CD4-positive, alpha-beta T cell (primary cell): Measurements from ENCODE around the gene TENT5A. TPM values are rescaled to one million over a fixed set of nuclear protein-coding genes. Genes with fewer than 3 reads are reported as not detected.
"Not testable (repeated sequence)": the region's sequence is repeated elsewhere in the genome, so short reads cannot be mapped to it uniquely, and the experiment has no call there.

Experiments used
- ATAC-seq: fragments of 200-7000 bp; cut with Tn5 transposase; one replicate; pipeline ENCODE4 v1.10.0; 2022; ENCODE audit warnings: mild to moderate bottlenecking; ENCODE audit not compliant: poor library complexity
- CTCF ChIA-PET: fragments of 350-600 bp; sonication (Branson Sonifier 250); formaldehyde crosslinking; loops from one replicate; lab custom pipeline; 2021; ENCODE audit warnings: antibody characterized with exemption, inconsistent platforms; lab: Charles Lee
- POLR2A ChIA-PET: fragments of 350-600 bp; sonication (Branson Sonifier 250); formaldehyde crosslinking; loops from one replicate; lab custom pipeline; 2021; ENCODE audit warnings: antibody characterized with exemption, inconsistent platforms; lab: Charles Lee
- DNase-seq, 14 experiments: peaks; one replicate each; pipeline ENCODE4 v3.0.0-alpha.2; 2013 to 2020; ENCODE audit warnings: mixed read lengths in 2 of 14
- H3K27ac ChIP-seq, 2 donors: one replicate each; pipeline versions ENCODE4 v1.5.1 to v1.7.0; 2013; ENCODE audit warnings: low read length in 2 of 2, low read depth in 1 of 2, mild to moderate bottlenecking in 1 of 2
- H3K27me3 ChIP-seq, 2 experiments: 1 replicate in 1 of 2; 2 replicates in 1 of 2; pipeline versions ENCODE4 v1.6.1 to v1.7.0; 2013; ENCODE audit warnings: low read length in 2 of 2, control low read depth in 1 of 2, mild to moderate bottlenecking in 1 of 2, moderate library complexity in 1 of 2; ENCODE audit not compliant: insufficient read depth in 2 of 2, control insufficient read depth in 1 of 2
- H3K36me3 ChIP-seq: one replicate; pipeline ENCODE4 v1.6.1; 2013; ENCODE audit warnings: low read length, control low read depth; ENCODE audit not compliant: insufficient read depth
- H3K4me1 ChIP-seq: one replicate; pipeline ENCODE4 v1.6.1; 2013; ENCODE audit warnings: low read length, control low read depth; ENCODE audit not compliant: insufficient read depth
- H3K4me3 ChIP-seq: one replicate; pipeline ENCODE4 v1.5.1; 2013; ENCODE audit warnings: mild to moderate bottlenecking, low read length, moderate library complexity
- H3K9me3 ChIP-seq, 2 experiments: 1 replicate in 1 of 2; 2 replicates in 1 of 2; pipeline versions ENCODE4 v1.6.1 to v1.7.0; 2013; ENCODE audit warnings: low read length in 2 of 2, mild to moderate bottlenecking in 2 of 2, control low read depth in 1 of 2, moderate library complexity in 1 of 2; ENCODE audit not compliant: control insufficient read depth in 1 of 2, insufficient read depth in 1 of 2
- H3K27ac Mint-ChIP-seq: one replicate; pipeline ENCODE4 v1.8.0; 2020; ENCODE audit warnings: mixed read lengths
- H3K27me3 Mint-ChIP-seq: one replicate; pipeline ENCODE4 v1.8.0; 2021; ENCODE audit warnings: mixed read lengths
- H3K36me3 Mint-ChIP-seq: one replicate; pipeline ENCODE4 v1.8.0; 2021; ENCODE audit warnings: low read depth, mixed read lengths
- H3K4me1 Mint-ChIP-seq: one replicate; pipeline ENCODE4 v1.8.0; 2021; ENCODE audit warnings: low read depth, mixed read lengths
- H3K4me3 Mint-ChIP-seq: one replicate; pipeline ENCODE4 v1.8.0; 2020; ENCODE audit warnings: mild to moderate bottlenecking, mixed read lengths
- H3K9me3 Mint-ChIP-seq: one replicate; pipeline ENCODE4 v1.8.0; 2020; ENCODE audit warnings: mixed read lengths
- intact Hi-C, 2 experiments: fragments of 100-400 bp; cut with DNase I in 1 of 2; cut with micrococcal nuclease in 1 of 2; formaldehyde crosslinking; loops; one replicate each; pipeline versions ENCODE4 v1.15.1 to v1.9.0; 2023 to 2025; cut with DNase I, micrococcal nuclease
- total RNA-seq, 174 experiments: library from RNA in 2 of 174; stranded (reverse) in 2 of 174; gene quantifications; one replicate each; pipeline ENCODE4 v1.2.3 and lab custom pipeline; 2021 to 2026
- TF ChIP-seq, protein P1 (sequence below): fragments of 200-600 bp; IDR thresholded peaks from one replicate; pipeline ENCODE4 v1.8.0; 2022; ENCODE audit warnings: antibody characterized with exemption, mild to moderate bottlenecking

Gene TENT5A
- total RNA-seq, 2 experiments from 2014 or later, result 6.3 to 6.7 TPM

GRCh38 chr6:81783893-81784292 is 31.4 kb upstream of the TENT5A start:
- Histone ChIP-seq H3K9me3 (no peaks in the 10 kb centered on the region), H3K4me3 (no peak overlapping the region), H3K27ac (no peak overlapping the region), H3K36me3 (no peaks in the 10 kb centered on the region), H3K4me1 (no peaks in the 10 kb centered on the region), H3K27me3 (no peaks in the 10 kb centered on the region)
- no peaks in the 10 kb centered on the region for H3K36me3 Mint-ChIP-seq
- ATAC-seq (no peak), DNase-seq (no peak)
- TF ChIP-seq, protein P1, sequence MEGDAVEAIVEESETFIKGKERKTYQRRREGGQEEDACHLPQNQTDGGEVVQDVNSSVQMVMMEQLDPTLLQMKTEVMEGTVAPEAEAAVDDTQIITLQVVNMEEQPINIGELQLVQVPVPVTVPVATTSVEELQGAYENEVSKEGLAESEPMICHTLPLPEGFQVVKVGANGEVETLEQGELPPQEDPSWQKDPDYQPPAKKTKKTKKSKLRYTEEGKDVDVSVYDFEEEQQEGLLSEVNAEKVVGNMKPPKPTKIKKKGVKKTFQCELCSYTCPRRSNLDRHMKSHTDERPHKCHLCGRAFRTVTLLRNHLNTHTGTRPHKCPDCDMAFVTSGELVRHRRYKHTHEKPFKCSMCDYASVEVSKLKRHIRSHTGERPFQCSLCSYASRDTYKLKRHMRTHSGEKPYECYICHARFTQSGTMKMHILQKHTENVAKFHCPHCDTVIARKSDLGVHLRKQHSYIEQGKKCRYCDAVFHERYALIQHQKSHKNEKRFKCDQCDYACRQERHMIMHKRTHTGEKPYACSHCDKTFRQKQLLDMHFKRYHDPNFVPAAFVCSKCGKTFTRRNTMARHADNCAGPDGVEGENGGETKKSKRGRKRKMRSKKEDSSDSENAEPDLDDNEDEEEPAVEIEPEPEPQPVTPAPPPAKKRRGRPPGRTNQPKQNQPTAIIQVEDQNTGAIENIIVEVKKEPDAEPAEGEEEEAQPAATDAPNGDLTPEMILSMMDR, result no peak
- no peak overlapping the region for H3K4me3 Mint-ChIP-seq
- CTCF ChIA-PET, result no interaction called here
- intact Hi-C loops, result no loop called here
- POLR2A ChIA-PET, result no interaction called here
- H3K4me1 Mint-ChIP-seq, result no peaks in the 10 kb centered on the region
- no peak overlapping the region for H3K27ac Mint-ChIP-seq
- no peaks in the 10 kb centered on the region for H3K27me3 Mint-ChIP-seq
- H3K9me3 Mint-ChIP-seq, result no peaks in the 10 kb centered on the region

DNA sequence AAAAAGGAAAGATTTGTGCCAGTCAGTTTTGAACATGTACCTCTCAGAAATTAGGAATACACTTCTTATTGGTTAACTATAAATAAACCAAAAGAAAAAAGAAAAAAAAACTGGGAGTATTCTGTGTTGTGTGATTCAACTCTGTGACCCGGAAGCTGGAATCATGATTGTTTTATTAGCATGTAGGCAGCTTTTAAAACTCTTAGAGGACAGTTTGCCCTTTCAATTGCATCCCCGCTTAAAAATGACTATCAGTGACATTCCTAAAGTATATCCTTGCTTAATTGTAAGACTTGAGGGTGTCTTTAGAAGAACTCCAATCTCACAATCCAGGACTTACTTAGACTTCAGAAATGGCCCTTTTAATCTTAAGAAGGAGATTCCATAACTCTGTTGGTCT is 29.1 kb upstream of the TENT5A start:
- Mint-ChIP-seq H3K4me3 (no peak overlapping the region), H3K36me3 (no peaks in the 10 kb centered on the region), H3K27me3 (no peaks in the 10 kb centered on the region), H3K27ac (no peak overlapping the region), H3K4me1 (no peaks in the 10 kb centered on the region), H3K9me3 (no peaks in the 10 kb centered on the region)
- DNase-seq (no peak), ATAC-seq (no peak)
- H3K4me1 ChIP-seq, result no peaks in the 10 kb centered on the region
- TF ChIP-seq, protein P1, result no peak
- intact Hi-C loops, result no loop called here
- no peak overlapping the region for H3K27ac ChIP-seq
- no peaks in the 10 kb centered on the region for H3K27me3 ChIP-seq
- CTCF ChIA-PET, result no interaction called here
- H3K36me3 ChIP-seq, result no peaks in the 10 kb centered on the region
- POLR2A ChIA-PET, result no interaction called here
- no peak overlapping the region for H3K4me3 ChIP-seq
- H3K9me3 ChIP-seq, result no peaks in the 10 kb centered on the region

GRCh38 chr6:81777586-81778268 is 25.2 kb upstream of the TENT5A start:
- H3K4me1 Mint-ChIP-seq, result no peaks in the 10 kb centered on the region
- H3K4me1 ChIP-seq, result no peaks in the 10 kb centered on the region
- no peaks in the 10 kb centered on the region for H3K27me3 ChIP-seq
- no peaks in the 10 kb centered on the region for H3K36me3 ChIP-seq
- DNase-seq, result no peak
- H3K27ac Mint-ChIP-seq, result no peak overlapping the region
- H3K27ac ChIP-seq, result no peak overlapping the region
- intact Hi-C loops, result no loop called here
- TF ChIP-seq, protein P1, result no peak
- CTCF ChIA-PET, result no interaction called here
- H3K9me3 ChIP-seq, result no peaks in the 10 kb centered on the region
- no peak for ATAC-seq
- no peak overlapping the region for H3K4me3 Mint-ChIP-seq
- H3K9me3 Mint-ChIP-seq, result no peaks in the 10 kb centered on the region
- no peaks in the 10 kb centered on the region for H3K36me3 Mint-ChIP-seq
- no peaks in the 10 kb centered on the region for H3K27me3 Mint-ChIP-seq
- H3K4me3 ChIP-seq, result no peak overlapping the region
- POLR2A ChIA-PET, result no interaction called here

GRCh38 chr6:81776219-81776618 is 23.7 kb upstream of the TENT5A start:
- H3K4me3 Mint-ChIP-seq, DNase-seq, H3K4me1 Mint-ChIP-seq, ATAC-seq, CTCF ChIA-PET, H3K9me3 ChIP-seq, H3K27ac ChIP-seq, H3K27ac Mint-ChIP-seq, H3K36me3 Mint-ChIP-seq, H3K27me3 ChIP-seq, H3K4me1 ChIP-seq, POLR2A ChIA-PET, H3K4me3 ChIP-seq, intact Hi-C loops, H3K9me3 Mint-ChIP-seq, H3K36me3 ChIP-seq, H3K27me3 Mint-ChIP-seq: not testable (repeated sequence)
